NCI-H2171 treated with DMSO at 0.1 percent for 48 hours (cell line): ENCODE measurements around the gene ZBTB25.

Source experiments
- DNase-seq: peaks from one replicate; lab custom pipeline; 2025; lab: John Stamatoyannopoulos, UW

ZBTB25 gene

GRCh38 chr14:64442300-64442988 is 61.2 kb downstream of the ZBTB25 start:
- DNase-seq, result no peak

DNA sequence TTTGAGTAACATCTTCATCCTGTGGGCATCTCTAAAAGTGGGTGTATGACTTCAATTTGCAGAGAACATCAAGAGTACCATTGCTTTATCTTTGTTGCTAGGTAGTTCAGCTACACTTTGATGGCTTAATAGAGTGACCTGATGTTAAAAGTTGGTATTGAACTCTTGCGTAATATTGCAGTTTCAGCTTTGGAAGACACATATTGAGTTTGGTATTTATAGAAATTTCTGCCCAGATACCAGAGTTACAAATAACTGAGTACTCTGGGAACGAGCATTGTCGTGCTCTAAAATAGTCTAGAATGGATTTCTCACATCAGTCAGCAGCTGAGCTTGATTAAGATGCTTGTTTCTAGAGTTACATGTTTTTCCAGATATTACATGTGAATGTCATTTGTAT is 63.1 kb downstream of the ZBTB25 start:
- DNase-seq, result no peak

GRCh38 chr14:64439141-64439540 is 64.5 kb downstream of the ZBTB25 start:
- no peak for DNase-seq

GRCh38 chr14:64438181-64438841 is 65.3 kb downstream of the ZBTB25 start:
- no peak for DNase-seq

- DNase-seq, result no peak
These were observed 69.1 kb downstream of the ZBTB25 start for GRCh38 chr14:64434528-64434927.

DNA sequence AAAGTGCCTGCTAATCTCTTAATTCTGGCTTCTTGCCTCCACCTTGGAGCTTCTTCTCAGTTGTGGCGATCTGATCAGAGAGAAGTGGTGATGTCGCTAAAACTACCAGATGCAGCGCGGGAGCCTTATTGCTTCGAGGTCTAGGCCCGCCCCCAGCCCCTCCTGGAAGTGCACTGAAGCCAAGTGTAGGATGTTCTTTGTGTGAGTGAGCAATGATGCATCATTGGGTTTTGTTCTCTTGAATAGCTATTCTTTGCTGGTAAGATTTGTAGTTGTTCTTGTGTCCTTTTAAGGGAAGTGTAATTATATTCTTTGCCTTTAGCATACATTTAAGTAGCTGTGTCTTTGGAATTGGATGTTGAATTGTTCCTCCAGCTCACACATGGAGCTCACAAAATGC is 79.7 kb downstream of the ZBTB25 start:
- no peak for DNase-seq

GRCh38 chr14:64422756-64423155 is 80.9 kb downstream of the ZBTB25 start:
- DNase-seq, result no peak

GRCh38 chr14:64422005-64422404 is 81.6 kb downstream of the ZBTB25 start:
- DNase-seq, result no peak

- DNase-seq, result peak; percentile 41
These were observed 82.5 kb downstream of the ZBTB25 start for GRCh38 chr14:64421166-64421565.

DNA sequence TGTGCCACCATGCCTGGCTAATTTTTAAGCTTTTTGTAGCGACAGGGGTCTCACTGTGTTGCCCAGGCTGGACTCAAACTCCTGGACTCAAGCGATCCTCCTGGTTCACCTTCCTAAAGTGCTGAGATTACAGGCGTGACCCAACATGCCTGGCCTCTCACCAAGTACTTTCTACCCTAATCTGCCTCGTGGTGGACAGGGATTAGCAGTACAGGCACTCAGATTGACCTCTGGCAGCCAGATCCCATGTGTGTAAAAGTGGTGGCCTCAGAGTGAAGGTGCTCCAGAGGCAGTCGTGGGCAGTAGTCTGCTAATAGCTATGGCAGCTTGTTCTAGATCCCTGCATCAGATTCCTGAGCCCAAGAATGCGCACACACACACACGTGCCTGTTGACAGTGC is 84.6 kb downstream of the ZBTB25 start:
- DNase-seq, result no peak

GRCh38 chr14:64417771-64418125 is 85.9 kb downstream of the ZBTB25 start:
- no peak for DNase-seq

DNA sequence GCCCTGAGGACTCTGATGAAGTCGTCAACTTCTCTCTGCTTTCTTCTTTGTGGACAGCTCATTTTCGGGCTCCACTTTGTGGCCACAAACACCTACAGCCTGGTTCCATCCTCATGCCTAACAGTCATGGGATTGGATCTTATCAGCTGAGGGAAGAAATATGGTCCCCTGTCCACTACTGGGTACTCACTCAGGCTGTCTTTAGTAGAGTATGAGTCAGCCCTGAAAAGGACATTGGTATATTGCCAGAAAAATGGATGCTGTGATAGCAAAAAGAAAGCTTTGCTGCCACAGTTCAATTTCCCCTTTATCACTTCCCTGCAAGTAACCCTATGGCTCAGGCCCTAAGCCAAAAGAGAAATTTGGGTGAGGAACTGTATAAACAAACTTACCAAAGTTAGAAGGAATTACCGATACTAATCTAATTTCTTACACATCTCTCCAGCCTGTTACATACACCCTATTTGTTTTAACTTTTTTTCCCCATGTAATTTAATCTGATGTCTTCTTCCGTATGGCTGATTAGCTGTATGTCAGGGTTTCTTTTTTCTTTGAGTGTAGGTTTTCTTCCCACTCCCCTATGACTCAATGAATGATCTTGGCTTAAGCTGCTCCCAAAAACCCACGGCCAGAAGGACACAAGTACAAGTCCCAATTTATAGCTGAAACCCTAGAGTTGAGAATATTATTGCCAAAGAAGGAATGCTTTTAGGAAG is 86.4 kb downstream of the ZBTB25 start:
- peak; percentile 41 for DNase-seq

DNA sequence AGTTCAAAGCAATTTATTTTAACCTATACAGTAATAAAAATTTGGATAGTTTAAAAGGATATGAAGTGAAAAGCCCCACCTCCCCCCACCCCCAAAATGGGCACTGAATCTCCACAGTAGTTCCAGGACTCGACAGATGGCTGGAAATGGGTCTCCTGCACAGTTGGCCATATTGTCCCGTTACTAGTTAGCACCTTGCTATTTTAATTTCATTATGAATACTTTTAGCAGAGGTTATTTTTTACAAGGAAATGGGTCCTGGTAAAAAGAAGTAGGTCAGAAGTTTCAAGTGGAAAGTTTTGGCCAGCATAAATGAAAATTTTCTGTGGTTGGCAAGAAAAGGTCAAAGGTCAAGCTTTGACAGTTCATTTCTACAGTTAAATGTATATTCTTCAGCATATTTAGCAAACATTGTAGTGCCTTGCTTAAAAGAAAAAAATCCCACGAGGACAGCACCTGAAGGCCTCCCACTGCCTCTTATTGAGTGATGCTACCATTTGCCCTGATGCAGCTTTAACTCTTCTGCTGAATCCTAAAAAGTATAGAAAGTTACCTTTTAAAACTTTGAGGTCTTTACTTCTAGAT is 87.2 kb downstream of the ZBTB25 start:
- DNase-seq, result no peak

DNA sequence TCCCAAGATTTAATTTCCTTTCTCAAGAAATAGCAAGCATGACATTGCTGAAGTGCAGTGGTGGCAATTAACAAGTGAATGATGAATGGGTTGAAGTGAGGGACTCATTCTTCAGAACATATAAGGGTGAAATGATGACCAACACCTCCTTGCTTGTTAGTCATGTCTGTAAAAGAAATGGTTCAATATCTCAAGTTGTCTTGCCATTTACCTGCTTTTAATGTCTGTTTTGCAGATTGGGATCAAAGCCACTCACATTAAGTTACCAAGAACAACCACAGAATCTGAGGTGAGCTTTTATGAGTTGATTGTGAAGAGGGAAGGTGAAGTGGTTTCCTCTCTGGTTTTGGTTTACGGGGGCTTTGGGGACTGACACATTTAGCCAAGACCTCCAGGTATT is 91.4 kb downstream of the ZBTB25 start:
- DNase-seq, result no peak

GRCh38 chr14:64411001-64411400 is 92.6 kb downstream of the ZBTB25 start:
- no peak for DNase-seq

DNA sequence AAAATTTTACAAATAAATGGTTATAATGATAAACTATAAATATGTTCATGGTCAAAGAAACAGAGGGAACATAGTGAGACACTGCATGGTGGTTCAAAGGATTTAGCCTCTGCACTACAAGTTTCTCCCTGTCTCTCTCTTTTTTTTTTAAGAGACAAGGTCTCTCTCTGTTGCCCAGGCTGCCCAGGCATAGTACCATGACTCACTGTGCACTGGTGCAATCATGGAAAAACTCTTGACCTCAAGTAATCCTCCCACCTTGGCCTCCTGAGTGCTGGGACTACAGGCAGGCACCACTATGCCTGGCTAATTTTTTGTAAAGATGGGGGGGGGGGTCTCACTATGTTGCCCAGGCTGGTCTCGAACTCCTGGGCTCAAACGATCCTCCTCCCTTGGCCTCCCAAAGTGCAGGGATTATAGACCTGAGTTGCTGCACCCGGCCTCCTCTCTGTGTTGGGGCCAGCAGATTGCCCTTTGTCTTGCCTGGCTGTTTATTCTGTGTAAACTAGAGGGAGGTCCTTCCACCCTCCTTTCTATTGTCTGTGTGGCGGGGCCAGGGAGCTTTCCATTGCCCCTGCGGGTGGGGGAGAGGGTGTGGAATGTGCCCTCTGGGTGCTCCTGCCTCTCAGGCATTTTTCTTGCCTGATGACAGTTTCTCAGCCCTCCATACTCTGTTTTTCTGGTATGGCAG is 93.4 kb downstream of the ZBTB25 start:
- DNase-seq, result no peak

- no peak for DNase-seq
These were observed 94.3 kb downstream of the ZBTB25 start for GRCh38 chr14:64409126-64409920.

GRCh38 chr14:64407329-64407728 is 96.3 kb downstream of the ZBTB25 start:
- DNase-seq, result no peak

- DNase-seq, result no peak
These were observed 98.3 kb downstream of the ZBTB25 start for GRCh38 chr14:64405295-64405694.

DNA sequence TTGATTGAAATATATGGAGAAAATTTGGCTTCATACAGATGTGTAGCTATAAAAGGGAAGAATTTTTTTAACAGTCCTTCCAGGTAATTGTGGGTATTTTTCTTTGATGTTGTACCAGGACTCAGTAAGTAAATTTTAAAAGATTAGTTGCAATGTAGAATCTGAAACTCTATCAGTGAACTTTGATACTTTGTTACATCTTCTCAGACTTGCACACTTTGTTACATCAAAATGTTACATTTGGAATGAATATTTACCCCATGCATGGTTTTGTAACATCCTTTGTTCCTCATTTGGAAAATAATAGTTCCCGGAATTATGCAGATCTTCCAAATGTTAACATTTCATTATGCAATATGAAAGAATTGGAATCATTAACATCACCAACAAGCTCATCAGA is 101.7 kb downstream of the ZBTB25 start:
- no peak for DNase-seq

DNA sequence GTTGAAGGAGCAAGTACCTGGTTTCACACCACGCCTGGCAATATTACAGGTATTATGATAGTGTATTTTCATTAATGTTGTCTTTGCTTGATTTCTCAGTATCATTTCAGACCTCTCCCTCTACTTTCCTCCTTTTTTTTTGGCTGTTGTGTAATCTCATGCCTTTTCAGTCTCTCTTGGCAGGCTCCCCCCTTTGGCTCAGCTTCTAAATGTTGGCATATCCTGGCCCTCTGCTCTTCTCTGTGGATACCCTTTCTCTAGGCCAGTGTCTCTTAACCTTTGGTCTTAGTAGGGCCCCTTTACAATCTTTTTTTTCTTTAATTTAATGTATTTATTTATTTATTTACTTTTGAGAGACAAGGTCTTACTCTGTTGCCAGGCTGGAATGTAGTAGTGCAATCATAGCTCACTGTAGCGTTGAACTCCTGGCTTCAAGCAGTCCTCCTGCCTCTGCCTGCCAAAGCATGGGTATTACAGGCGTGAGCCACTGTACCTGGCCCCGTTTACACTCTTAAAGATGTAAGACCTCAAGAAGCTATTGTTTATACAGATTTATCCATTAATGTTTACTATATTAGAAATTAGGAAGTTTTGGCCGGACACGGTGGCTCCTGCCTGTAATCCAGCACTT is 102.7 kb downstream of the ZBTB25 start:
- DNase-seq, result no peak
